ENCODE measurements around the gene SEC16B.

The SEC16B gene

DNA sequence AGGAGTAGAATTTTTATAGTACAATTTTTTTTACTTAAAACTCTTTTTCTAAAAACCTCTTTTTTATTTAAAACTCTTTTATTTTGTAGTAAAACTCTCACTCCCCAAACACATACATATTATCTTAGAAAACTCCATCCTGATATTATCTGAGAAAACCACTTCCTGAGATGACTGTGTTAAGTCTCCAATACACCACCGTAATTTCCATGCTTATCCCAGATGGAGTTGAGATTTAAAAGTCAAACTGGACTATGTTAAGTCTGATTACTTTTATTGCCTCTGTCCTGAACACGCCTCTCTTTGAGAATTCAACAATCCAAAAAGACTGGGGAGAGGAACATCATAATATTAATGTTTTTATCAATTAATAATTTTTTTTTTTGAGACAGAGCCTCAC lies 3.7 kb downstream of the SEC16B start:
- TF ChIP-seq, protein P1, sequence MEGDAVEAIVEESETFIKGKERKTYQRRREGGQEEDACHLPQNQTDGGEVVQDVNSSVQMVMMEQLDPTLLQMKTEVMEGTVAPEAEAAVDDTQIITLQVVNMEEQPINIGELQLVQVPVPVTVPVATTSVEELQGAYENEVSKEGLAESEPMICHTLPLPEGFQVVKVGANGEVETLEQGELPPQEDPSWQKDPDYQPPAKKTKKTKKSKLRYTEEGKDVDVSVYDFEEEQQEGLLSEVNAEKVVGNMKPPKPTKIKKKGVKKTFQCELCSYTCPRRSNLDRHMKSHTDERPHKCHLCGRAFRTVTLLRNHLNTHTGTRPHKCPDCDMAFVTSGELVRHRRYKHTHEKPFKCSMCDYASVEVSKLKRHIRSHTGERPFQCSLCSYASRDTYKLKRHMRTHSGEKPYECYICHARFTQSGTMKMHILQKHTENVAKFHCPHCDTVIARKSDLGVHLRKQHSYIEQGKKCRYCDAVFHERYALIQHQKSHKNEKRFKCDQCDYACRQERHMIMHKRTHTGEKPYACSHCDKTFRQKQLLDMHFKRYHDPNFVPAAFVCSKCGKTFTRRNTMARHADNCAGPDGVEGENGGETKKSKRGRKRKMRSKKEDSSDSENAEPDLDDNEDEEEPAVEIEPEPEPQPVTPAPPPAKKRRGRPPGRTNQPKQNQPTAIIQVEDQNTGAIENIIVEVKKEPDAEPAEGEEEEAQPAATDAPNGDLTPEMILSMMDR (IDR thresholded peaks at IDR 0.05; ENCODE audit: borderline replicate concordance, insufficient read depth, low read depth, low read length): no peak
- no peak overlapping the region for H3K4me3 ChIP-seq (ENCODE audit: low read depth, low read length)

DNA sequence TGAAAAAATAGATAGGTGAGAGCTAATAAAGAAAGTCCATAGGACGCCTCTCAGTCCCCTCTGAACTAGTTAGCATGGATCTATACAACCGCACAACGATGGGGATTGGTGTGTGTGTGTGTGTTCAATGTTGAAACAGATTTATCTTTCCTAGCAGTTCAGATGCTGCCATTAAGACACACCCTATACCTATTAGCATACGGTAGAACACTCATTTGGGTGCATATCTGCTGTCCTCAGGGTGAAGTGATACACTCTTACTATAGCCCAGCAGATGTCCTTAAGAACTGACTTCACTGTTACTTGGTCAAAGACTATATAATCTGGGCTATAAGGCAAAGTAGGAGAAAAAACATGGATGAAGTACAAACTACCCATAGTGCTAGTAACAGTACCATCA lies 4.6 kb downstream of the SEC16B start:
- TF ChIP-seq, protein P1 (IDR thresholded peaks at IDR 0.05; ENCODE audit: borderline replicate concordance, insufficient read depth, low read depth, low read length): no peak
- no peak overlapping the region for H3K4me3 ChIP-seq (ENCODE audit: low read depth, low read length)

DNA sequence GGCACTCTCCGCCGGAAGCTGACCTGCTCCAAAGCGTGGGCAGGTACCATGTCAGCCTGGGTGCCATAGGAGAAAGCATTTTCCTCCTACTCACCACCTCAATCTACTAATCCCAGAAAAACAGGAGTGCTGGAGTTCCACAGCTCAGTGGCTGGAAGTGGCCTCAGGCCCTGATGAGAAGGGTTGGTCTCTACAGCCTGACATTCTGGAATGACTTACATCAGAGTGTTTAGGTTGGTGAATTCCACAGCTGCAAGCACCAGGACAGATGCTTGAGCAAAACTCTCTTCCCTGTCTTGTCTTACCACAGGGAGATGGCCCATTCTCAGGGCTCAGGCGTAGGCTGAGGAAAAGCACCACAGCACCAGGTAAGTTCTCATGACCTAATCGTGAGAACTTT lies 5.5 kb downstream of the SEC16B start:
- H3K4me3 ChIP-seq (ENCODE audit: low read depth, low read length): no peak overlapping the region
- TF ChIP-seq, protein P1 (IDR thresholded peaks at IDR 0.05; ENCODE audit: borderline replicate concordance, insufficient read depth, low read depth, low read length): no peak

DNA sequence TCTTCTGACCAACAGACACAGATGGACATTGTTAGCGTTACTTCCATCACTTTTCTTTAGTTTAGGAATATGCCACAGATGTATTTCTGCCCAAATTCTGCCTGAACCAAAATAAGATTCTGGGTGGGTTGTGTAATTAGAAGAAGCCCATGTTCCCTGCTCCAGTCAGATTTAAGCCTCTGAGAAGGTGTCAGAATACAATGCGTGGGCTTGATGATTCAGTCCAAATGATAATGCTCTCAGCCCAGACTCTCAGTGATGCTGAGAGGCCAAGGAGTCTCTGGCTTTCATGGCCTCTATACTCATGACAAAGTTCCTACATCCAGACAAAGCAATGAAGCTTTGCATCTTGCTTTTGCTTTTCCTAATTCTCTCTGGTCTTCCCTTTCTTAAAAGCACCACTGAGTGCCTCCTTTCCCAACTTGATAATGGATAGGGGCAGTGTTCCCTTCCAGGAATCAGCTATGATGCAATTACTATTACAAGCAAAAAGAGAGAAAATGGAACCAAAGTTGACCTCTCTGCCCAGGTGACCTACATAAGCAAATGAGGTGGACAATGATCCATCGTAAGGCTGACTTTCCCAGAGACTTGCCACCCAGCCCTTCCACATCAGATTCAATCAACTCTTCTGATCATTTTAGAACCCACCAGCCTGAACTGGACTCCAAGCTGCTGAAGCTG lies 8.8 kb downstream of the SEC16B start:
- H3K4me3 ChIP-seq (ENCODE audit: low read depth, low read length): no peak overlapping the region
- TF ChIP-seq, protein P1 (IDR thresholded peaks at IDR 0.05; ENCODE audit: borderline replicate concordance, insufficient read depth, low read depth, low read length): no peak

DNA sequence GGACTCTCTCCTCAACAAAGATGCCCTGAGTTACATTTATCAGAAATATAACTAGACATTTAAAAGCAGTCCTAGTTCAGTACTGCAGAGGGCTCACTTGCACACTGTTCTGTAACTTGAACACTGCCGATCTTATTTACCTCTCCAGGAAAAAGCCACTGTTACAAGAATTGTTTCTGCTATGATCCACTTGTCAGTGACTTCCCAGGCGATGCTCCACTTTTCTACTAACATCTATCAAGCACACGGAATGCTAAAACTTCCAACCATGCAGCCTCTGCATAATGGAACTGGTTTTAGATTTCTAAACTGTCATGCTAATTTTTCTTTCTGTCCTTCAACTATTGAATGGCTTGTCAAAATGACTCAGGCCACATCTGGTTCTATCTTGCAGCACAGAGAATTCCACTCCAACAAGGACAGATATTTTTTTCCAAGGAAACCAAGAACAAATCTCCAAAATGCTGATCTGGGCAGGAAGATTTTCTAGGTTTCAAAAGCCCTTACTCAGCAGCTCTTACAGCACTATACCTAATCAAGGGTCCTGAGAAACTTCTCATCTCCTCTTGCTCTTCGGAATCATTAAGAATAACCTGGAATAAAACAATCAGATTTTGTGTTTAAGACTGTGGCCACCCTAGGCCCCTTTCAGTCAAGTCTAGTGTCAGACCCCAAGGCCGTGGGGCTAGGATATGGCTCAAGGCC lies 9.9 kb downstream of the SEC16B start:
- H3K4me3 ChIP-seq (ENCODE audit: low read depth, low read length): no peak overlapping the region
- TF ChIP-seq, protein P1 (IDR thresholded peaks at IDR 0.05; ENCODE audit: borderline replicate concordance, insufficient read depth, low read depth, low read length): no peak

DNA sequence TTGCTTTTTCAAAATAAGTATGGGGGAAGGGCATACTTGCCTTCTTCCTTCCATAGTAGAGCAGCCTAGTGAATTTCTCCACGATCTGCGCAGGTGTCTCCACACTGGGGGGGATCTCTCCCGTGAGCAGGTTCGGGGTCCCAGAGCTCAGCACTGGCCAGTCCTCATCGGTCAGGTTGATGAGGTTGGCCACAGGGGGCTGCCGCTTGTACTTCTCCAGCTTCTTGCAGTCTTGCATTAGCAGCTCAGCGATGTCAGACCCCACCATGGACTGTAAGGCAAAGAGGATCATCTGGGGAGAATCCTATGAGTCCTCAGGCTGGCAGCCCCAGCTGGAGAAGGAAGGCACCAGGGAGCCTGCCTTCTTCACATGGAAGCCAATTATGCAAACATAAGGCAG lies 11.8 kb downstream of the SEC16B start:
- TF ChIP-seq, protein P1 (IDR thresholded peaks at IDR 0.05; ENCODE audit: borderline replicate concordance, insufficient read depth, low read depth, low read length): no peak
- H3K4me3 ChIP-seq (ENCODE audit: low read depth, low read length): no peak overlapping the region

DNA sequence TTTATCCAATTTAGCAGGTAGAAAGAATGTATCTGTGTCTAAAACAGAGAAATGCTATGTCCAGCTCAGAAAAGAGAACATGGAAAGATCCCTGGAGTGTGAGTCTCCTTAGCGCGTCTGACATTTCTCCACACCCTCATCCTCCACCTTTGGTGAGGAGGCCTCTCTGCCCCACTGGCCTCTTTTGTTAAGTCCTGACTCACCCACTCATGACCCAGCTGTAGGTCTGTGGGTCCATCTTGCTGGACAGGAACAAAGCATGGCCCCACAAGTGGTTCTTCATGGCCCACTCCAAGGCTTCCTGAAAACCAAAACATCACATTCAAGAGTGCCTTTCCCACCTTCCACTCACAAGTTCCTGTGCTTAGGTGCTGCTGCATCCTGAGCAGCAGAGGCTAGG lies 15.8 kb downstream of the SEC16B start:
- no peak overlapping the region for H3K4me3 ChIP-seq (ENCODE audit: low read depth, low read length)
- TF ChIP-seq, protein P1 (IDR thresholded peaks at IDR 0.05; ENCODE audit: borderline replicate concordance, insufficient read depth, low read depth, low read length): no peak

Data from GM12875 (cell line).